WI38 (cell line): ENCODE data around the gene LAMA3.

Experiments used
- H3K4me3 ChIP-seq: 2 replicates; pipeline ENCODE4 v1.5.1; 2011; ENCODE audit warnings: low read depth, mild to moderate bottlenecking, control low read depth, low read length
- CTCF ChIP-seq: IDR thresholded peaks from 2 replicates; pipeline ENCODE4 v1.5.1; 2012; ENCODE audit warnings: low read depth, mild to moderate bottlenecking, control low read depth, low read length

Gene LAMA3

GRCh38 chr18:23930002-23930401 lies 240.7 kb downstream of the LAMA3 start:
- TF ChIP-seq CTCF: no peak

GRCh38 chr18:23932385-23933067 lies 243.3 kb downstream of the LAMA3 start:
- H3K4me3 ChIP-seq: no peak overlapping the region
- no peak for TF ChIP-seq CTCF

More at GRCh38 chr18:23930002-23930401, 240.7 kb downstream of the LAMA3 start:
- H3K4me3 ChIP-seq: no peak overlapping the region

- H3K4me3 ChIP-seq: no peak overlapping the region
- no peak for TF ChIP-seq CTCF
These were observed 244.2 kb downstream of the LAMA3 start for GRCh38 chr18:23933407-23933806.

- no peak for TF ChIP-seq CTCF
These were observed 245.0 kb downstream of the LAMA3 start for GRCh38 chr18:23934252-23934651.

GRCh38 chr18:23934863-23935262 lies 245.6 kb downstream of the LAMA3 start:
- no peak overlapping the region for H3K4me3 ChIP-seq
- TF ChIP-seq CTCF: no peak

More at GRCh38 chr18:23934252-23934651, 245.0 kb downstream of the LAMA3 start:
- no peak overlapping the region for H3K4me3 ChIP-seq

GRCh38 chr18:23935804-23936203 lies 246.6 kb downstream of the LAMA3 start:
- TF ChIP-seq CTCF: no peak
- no peak overlapping the region for H3K4me3 ChIP-seq

- TF ChIP-seq CTCF: no peak
- H3K4me3 ChIP-seq: no peak overlapping the region
These were observed 247.2 kb downstream of the LAMA3 start for GRCh38 chr18:23936381-23936958.
